ENCODE data around the gene AP2B1. TPM values are rescaled to one million over a fixed set of nuclear protein-coding genes. Genes with fewer than 3 reads are reported as not detected.

Gene AP2B1
- total RNA-seq, 1 experiment from 2014 or later = 217 TPM

- Histone ChIP-seq H3K14ac (ENCODE audit: insufficient read depth, low read length) (no peak overlapping the region), H4K91ac (ENCODE audit: insufficient read length, low read depth, low read length) (no peak overlapping the region), H2AK5ac (ENCODE audit: insufficient read length, low read length) (no peak overlapping the region), H2BK15ac (ENCODE audit: low read depth, low read length) (no peak overlapping the region), H2BK120ac (ENCODE audit: low read depth, low read length, poor library complexity, severe bottlenecking) (no peak overlapping the region), H2AFZ (ENCODE audit: low read length) (no peak overlapping the region), H3K4me2 (ENCODE audit: insufficient read depth, insufficient read length, low read length) (no peak overlapping the region), H3K56ac (ENCODE audit: insufficient read length, low read depth, low read length) (no peak overlapping the region), H3K23ac (ENCODE audit: insufficient read length, low read depth, low read length) (no peak overlapping the region), H3K27ac (ENCODE audit: insufficient read length, low read depth, low read length) (no peak overlapping the region), H3K23me2 (ENCODE audit: insufficient read length, low read depth, low read length, poor library complexity, severe bottlenecking) (no peaks in the 10 kb centered on the region), H3K4ac (ENCODE audit: low read depth, low read length) (no peak overlapping the region), H3K79me2 (ENCODE audit: insufficient read depth, low read length) (no peaks in the 10 kb centered on the region), H3K18ac (ENCODE audit: insufficient read length, low read depth, low read length) (no peak overlapping the region), H3K79me1 (ENCODE audit: insufficient read depth, low read depth, low read length, poor library complexity, severe bottlenecking) (no peaks in the 10 kb centered on the region), H3K4me1 (ENCODE audit: insufficient read depth, low read length) (no peaks in the 10 kb centered on the region), H3K9me3 (ENCODE audit: control insufficient read depth, low read depth, low read length) (no peaks in the 10 kb centered on the region), H3T11ph (ENCODE audit: low read length) (no peak overlapping the region), H4K5ac (ENCODE audit: insufficient read length, low read depth, low read length) (no peak overlapping the region), H3K9ac (ENCODE audit: extremely low read depth, insufficient read length, low read length) (no peak overlapping the region), H4K8ac (replicated peaks; ENCODE audit: insufficient read length, low read depth, low read length) (no peak overlapping the region), H2BK20ac (ENCODE audit: low read depth, low read length, poor library complexity, severe bottlenecking) (no peak overlapping the region), H2BK5ac (ENCODE audit: insufficient read length, low read length) (no peak overlapping the region), H2BK12ac (ENCODE audit: insufficient read length, low read depth, low read length) (no peak overlapping the region), H4K20me1 (ENCODE audit: control insufficient read depth, insufficient read depth, insufficient read length) (no peaks in the 10 kb centered on the region), H3K27me3 (ENCODE audit: insufficient read depth, low read length) (no peaks in the 10 kb centered on the region)
- no peak overlapping the region for H3K27ac Mint-ChIP-seq
- WGBS (ENCODE audit: extremely low coverage, insufficient read length, low lambda C conversion rate) = no CpG with 5 or more reads among the region's 8 CpGs
- H3K36me3 Mint-ChIP-seq (ENCODE audit: insufficient read depth in 1 of 3, low read depth in 3 of 3) = no peaks in the 10 kb centered on the region
- no peak for TF ChIP-seq CTCF (conservative IDR thresholded peaks at IDR 0.05)
- DNase-seq = no peak
- peaks cover 29% of the 10 kb centered on the region for H3K27me3 Mint-ChIP-seq (ENCODE audit: low read depth)
- no peak overlapping the region for H3K4me3 Mint-ChIP-seq
- H3K4me1 Mint-ChIP-seq = peaks cover 9% of the 10 kb centered on the region in 2 experiments
- no peaks in the 10 kb centered on the region for H3K9me3 Mint-ChIP-seq
These were observed 38.8 kb upstream of the AP2B1 start for GRCh38 chr17:35548208-35548810.

Measured in H9 (cell line).